ENCODE results near the gene PARD3. TPM values are rescaled to one million over a fixed set of nuclear protein-coding genes. Genes with fewer than 3 reads are reported as not detected.
A peak's percentile ranks its signal among the peaks of the same experiment; 100 is the strongest.

Gene PARD3
- total RNA-seq, 4 donors from 2014 or later, result 98.9 to 122 (median 105) TPM

DNA sequence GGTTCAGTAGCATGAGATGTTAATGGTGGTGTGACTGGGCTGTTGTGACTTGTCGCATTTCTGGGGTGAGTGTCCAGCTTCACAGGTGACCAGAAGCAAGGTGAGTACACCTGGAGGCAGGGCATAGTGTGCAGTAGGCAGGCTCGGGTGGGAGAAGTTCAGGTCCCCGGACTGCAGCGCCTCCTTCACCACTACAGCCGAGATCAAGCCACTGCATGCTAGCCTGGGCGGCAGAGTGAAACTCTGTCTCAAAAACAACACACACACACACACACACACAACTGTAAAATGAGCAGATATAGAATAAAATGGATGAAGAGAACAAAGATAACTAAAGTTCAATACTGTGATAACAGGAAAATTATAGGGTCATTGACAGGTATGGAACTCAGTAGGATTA, 11.1 kb upstream of the PARD3 start:
- Histone ChIP-seq H3K27me3 (no peaks in the 10 kb centered on the region), H3K27ac (replicated peaks in 1 of 4) (no peak overlapping the region), H3K36me3 (no peaks in the 10 kb centered on the region), H3K4me1 (no peaks in the 10 kb centered on the region), H3K9me3 (no peaks in the 10 kb centered on the region), H3K4me3 (no peak overlapping the region)
- 93% methylated on average over 3 of the region's 6 CpGs for WGBS
- intact Hi-C loops (cut with DNase I), result no loop called here
- no peak for DNase-seq (ENCODE audit: extremely low spot score)
- TF ChIP-seq, protein P1, sequence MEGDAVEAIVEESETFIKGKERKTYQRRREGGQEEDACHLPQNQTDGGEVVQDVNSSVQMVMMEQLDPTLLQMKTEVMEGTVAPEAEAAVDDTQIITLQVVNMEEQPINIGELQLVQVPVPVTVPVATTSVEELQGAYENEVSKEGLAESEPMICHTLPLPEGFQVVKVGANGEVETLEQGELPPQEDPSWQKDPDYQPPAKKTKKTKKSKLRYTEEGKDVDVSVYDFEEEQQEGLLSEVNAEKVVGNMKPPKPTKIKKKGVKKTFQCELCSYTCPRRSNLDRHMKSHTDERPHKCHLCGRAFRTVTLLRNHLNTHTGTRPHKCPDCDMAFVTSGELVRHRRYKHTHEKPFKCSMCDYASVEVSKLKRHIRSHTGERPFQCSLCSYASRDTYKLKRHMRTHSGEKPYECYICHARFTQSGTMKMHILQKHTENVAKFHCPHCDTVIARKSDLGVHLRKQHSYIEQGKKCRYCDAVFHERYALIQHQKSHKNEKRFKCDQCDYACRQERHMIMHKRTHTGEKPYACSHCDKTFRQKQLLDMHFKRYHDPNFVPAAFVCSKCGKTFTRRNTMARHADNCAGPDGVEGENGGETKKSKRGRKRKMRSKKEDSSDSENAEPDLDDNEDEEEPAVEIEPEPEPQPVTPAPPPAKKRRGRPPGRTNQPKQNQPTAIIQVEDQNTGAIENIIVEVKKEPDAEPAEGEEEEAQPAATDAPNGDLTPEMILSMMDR (IDR thresholded peaks at IDR 0.05), result no peak
- TF ChIP-seq POLR2AphosphoS5 (IDR thresholded peaks at IDR 0.05), result no peak
- TF ChIP-seq EP300 (IDR thresholded peaks at IDR 0.05), result no peak
- TF ChIP-seq POLR2A (IDR thresholded peaks at IDR 0.05; ENCODE audit: low read depth), result no peak

DNA sequence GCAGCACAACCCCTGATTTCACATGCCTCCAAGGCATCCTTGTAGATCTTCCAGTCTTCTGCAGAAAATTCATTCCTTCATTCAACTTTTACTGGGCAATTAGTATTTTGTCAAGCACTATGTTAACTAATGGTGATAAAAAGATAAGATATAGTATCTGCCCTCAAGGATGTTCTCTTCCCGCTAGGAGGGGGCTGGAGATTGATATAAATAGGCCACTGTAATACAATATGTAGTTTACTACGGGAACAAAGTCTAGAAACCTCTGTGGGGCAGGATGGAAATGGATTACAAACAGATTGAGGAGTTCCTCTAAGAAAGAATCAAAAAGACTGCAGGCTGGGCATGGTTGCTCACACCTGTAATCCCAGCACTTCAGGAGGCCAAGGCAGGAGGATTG, 10.3 kb upstream of the PARD3 start:
- no peak for DNase-seq (ENCODE audit: extremely low spot score)

DNA sequence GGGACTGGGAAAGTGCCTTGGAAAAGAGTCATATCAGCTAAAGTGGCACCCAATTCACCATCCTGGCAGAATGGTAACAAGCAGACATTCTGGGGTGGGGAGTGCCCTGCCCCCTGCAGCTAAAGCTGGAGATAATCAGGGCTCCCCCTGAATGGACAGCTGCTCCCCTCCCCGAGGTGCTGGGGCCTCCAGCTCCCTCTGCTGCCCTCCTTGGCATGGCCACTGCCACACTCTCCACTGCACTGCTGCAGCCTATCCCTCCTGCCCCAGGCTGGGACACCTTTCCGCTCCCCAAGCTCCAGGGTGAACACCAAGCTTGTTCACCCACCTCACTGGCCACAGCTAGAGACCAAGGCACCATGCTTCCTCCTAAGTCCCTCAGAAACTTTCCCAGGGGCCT, 9.8 kb upstream of the PARD3 start:
- no peak overlapping the region for H3K4me3 ChIP-seq
- DNase-seq (ENCODE audit: extremely low spot score), result no peak
- no peak overlapping the region for H3K27ac ChIP-seq (replicated peaks in 1 of 4)
- no peaks in the 10 kb centered on the region for H3K4me1 ChIP-seq
- H3K27me3 ChIP-seq, result no peaks in the 10 kb centered on the region
- 75% methylated on average over 2 of the region's 2 CpGs for WGBS
- intact Hi-C loops (cut with DNase I), result no loop called here
- TF ChIP-seq, protein P1 (IDR thresholded peaks at IDR 0.05), result peak in 2 of 3 experiments; percentile 11 to 37
- no peak for TF ChIP-seq EP300 (IDR thresholded peaks at IDR 0.05)
- H3K9me3 ChIP-seq, result no peaks in the 10 kb centered on the region
- no peaks in the 10 kb centered on the region for H3K36me3 ChIP-seq

More for the DNA sequence above, 10.3 kb upstream of the PARD3 start:
- Histone ChIP-seq H3K36me3 (no peaks in the 10 kb centered on the region), H3K4me1 (no peaks in the 10 kb centered on the region), H3K27ac (replicated peaks in 1 of 4) (no peak overlapping the region), H3K27me3 (no peaks in the 10 kb centered on the region), H3K4me3 (no peak overlapping the region), H3K9me3 (no peaks in the 10 kb centered on the region)
- no peak for TF ChIP-seq POLR2AphosphoS5 (IDR thresholded peaks at IDR 0.05)
- TF ChIP-seq POLR2A (IDR thresholded peaks at IDR 0.05; ENCODE audit: low read depth), result no peak
- TF ChIP-seq, protein P1 (IDR thresholded peaks at IDR 0.05), result no peak
- TF ChIP-seq EP300 (IDR thresholded peaks at IDR 0.05), result no peak
- intact Hi-C loops (cut with DNase I), result no loop called here
- 57% methylated on average over 2 of the region's 2 CpGs for WGBS

DNA sequence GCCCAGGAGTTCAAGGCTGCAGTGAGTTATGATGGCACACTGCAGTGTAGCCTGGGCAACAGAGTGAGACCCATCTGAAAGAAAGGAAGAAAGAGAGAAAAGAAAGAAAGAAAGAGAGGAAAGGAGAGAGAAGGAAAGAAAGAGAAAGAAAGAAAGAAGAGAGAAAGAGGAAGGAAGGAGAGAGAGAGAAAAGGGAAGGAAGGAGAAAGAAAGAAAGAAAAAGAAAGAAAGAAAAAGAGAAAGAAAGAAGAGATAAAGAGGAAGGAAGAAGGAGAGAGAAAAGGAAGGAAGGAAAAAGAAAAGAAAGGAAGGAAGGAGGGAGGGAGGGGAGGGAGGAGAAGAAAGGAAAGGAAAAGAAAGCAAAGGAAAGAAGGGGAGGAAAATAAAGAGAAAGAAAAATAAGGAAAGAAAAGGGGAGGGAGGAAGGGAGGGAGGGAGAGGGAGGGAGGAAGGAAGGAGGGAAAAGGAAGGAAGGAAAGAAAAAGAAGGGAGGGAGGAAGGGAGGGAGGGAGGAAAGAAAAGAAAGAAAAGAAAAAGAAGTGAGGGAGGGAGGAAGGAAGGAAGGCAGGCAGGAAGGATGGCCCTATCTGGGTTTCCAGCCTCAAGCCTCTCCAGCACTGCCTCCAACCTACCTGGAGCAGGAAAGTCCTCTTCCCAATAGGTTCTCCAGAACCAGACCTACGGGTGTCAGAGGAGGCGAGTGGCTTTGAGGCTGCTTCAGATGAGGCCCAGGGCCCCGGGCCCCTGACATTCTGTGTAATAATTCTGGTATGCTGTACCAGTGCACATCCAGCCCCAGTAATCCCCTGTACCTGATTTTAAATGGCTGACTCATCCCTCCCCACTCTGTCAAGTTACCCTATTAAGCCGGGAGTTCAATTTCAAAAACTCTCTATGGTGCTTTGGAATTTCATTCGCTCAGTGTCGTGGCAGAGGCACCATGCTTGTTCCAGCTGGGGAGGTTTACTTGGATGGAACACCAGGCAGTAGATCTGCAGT, 6.8 kb upstream of the PARD3 start:
- no peaks in the 10 kb centered on the region for H3K27me3 ChIP-seq
- no peaks in the 10 kb centered on the region for H3K9me3 ChIP-seq
- WGBS, result 97% methylated on average over 5 of the region's 6 CpGs
- TF ChIP-seq POLR2AphosphoS5 (IDR thresholded peaks at IDR 0.05) (no peak), POLR2A (IDR thresholded peaks at IDR 0.05; ENCODE audit: low read depth) (no peak), EP300 (IDR thresholded peaks at IDR 0.05) (no peak)
- TF ChIP-seq, protein P1 (IDR thresholded peaks at IDR 0.05), result no peak
- no peak for DNase-seq (ENCODE audit: extremely low spot score)
- no peak overlapping the region for H3K4me3 ChIP-seq
- no peak overlapping the region for H3K27ac ChIP-seq (replicated peaks in 1 of 4)
- no peaks in the 10 kb centered on the region for H3K36me3 ChIP-seq
- peaks cover 0 to 2% (median 1%) of the 10 kb centered on the region in 4 donors for H3K4me1 ChIP-seq
- intact Hi-C loops (cut with DNase I), result no loop called here
